ENCODE results near the gene LRIT1.

DNA sequence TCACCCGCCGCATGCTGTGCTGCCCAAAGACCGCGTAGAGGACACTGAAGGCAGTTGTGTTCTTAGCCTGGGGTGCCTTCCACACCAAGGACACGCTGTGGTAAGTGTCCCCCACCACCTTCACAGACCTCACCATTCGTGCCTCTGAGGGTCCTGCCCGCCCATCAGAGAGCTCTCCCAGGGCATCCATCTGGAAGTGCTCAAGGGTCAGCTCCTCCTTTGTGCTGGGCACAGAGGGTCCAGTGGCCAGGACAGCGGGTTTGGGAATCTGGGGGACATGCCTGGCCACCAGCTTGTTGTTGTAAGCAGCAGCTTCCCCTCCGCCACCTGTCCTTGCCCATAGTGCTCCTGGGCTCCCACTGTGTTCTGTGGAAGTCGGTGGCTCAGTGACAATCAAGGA lies 9.0 kb downstream of the LRIT1 start:
- no peak for TF ChIP-seq ZFX (IDR thresholded peaks at IDR 0.05)
- no peak for TF ChIP-seq POLR2AphosphoS5 (IDR thresholded peaks at IDR 0.05; ENCODE audit: low read depth, low read length)
- no peak for TF ChIP-seq CTCF (IDR thresholded peaks at IDR 0.05 in 2 of 3, conservative IDR thresholded peaks at IDR 0.05 in 1 of 3; ENCODE audit: borderline replicate concordance in 1 of 3, insufficient read depth in 1 of 3, low read depth in 2 of 3, low read length in 2 of 3)
- TF ChIP-seq CEBPB (IDR thresholded peaks at IDR 0.05; ENCODE audit: low read depth) = no peak
- no peak for TF ChIP-seq SIN3A (IDR thresholded peaks at IDR 0.05; ENCODE audit: low read depth)
- no peak for TF ChIP-seq FOSL1 (IDR thresholded peaks at IDR 0.05; ENCODE audit: low read depth)
- no peak for TF ChIP-seq EZH2 (IDR thresholded peaks at IDR 0.05)
- TF ChIP-seq, protein P1, sequence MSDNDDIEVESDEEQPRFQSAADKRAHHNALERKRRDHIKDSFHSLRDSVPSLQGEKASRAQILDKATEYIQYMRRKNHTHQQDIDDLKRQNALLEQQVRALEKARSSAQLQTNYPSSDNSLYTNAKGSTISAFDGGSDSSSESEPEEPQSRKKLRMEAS (IDR thresholded peaks at IDR 0.05) = no peak

Measured in HCT116 (cell line).